SK-MEL-5 (cell line): ENCODE data around the gene POU6F1. TPM values are rescaled to one million over a fixed set of nuclear protein-coding genes. Genes with fewer than 3 reads are reported as not detected.

Experiments
- DNase-seq: peaks from one replicate; pipeline ENCODE4 v3.0.0-alpha.2; 2016; ENCODE audit warnings: low read depth, low spot score
- in situ Hi-C: cut with HindIII; loops from 2 replicates; pipeline ENCODE4 v1.10.0; 2016; ENCODE audit warnings: low sequenced_read_pairs, high pct_unique_total_duplicates, low pct_unique_long_range_greater_than_20kb
- total RNA-seq: library from RNA; depleted of rRNA; stranded (reverse); fragments of >200 nt; shearing (Covaris generic); gene quantifications from 2 replicates; pipeline ENCODE4 v1.2.3, GENCODE V29; 2014

The POU6F1 gene
- total RNA-seq, 1 experiment from 2014 or later: 3.1 TPM

DNA sequence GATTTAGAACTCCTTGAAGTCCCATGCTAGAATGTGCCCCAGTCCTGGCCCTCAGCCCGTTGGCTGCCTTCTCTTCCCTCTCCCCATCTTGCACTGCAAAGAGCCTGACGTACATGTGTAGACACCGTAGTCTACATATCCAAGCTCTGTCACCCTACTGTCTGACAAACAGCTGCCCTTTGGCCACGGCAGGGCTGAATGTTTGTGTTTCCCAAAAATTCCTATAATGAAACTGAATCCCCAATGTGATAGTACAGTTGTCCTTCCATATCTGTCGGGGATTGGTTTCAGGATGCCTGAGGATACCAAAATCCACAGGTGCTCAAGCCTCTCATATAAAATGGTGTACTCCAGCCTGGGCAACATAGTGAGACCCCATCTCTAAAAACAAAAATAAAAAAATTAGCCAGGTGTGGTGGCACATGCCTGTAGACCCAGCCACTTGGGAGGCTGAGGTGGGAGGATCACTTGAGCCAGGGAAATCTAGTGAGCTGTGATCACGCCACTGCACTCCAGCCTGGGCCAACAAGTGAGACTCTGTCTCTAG, 32.6 kb downstream of the POU6F1 start:
- no peak for DNase-seq
- in situ Hi-C loops: no loop called here

DNA sequence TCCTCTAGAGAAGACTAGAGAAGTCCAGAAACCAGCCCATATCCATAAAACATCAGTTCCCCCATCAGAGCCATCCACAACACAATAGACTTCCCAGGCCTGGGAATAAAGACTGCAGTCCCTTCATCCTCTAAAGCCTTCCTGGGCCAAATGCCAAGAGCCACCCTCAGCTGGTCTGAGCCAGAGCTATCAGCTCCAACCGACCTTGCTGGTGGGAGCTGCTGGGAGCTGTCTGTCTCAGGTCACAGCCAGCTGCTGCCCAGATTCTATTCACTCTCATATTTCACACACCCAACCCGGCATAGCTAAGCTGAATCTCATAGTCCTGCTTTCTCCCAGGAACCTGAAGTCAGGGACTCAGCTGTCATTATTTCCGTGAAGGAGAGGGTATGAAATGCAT, 34.0 kb downstream of the POU6F1 start:
- no peak for DNase-seq
- in situ Hi-C loops: no loop called here

DNA sequence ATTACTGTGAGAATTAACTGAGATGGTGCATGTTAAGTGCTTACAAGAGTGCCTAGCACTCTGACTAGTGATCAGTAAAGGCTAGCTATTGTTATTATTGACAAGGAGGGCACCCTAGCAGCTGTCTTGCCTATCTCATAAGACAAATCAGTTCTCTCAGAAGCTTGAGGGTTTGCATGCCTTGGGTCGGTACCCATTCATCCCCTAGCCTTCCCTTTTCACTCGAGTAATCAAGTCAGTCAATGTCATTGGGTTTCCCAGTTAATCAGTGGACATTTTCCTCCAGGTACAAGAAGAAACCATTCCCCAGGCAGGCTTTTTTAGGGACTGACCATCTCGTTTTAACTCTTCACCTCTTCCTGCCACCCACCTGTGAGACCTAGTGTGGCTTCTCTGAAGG, 34.5 kb downstream of the POU6F1 start:
- no peak for DNase-seq
- in situ Hi-C loops: no loop called here

DNA sequence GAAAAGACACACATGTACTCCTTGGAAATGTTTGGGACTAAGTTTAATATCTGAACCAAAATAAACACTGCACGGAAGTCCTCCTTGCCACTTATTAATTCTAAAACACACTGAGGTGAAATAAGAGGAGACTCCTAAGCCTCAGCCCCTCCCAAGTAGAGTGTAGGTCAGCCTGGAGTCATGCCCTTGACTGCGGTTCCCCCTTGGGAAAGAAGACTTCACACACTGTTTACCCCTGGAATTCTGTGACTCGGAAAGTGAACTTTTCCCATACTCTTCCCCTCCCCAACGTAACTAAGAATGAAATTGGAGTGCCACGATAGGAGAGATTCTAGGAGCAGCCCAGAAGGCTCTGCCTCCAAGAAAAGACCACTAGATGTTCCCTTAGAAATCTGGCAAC, 36.3 kb downstream of the POU6F1 start:
- in situ Hi-C loops: no loop called here
- no peak for DNase-seq

DNA sequence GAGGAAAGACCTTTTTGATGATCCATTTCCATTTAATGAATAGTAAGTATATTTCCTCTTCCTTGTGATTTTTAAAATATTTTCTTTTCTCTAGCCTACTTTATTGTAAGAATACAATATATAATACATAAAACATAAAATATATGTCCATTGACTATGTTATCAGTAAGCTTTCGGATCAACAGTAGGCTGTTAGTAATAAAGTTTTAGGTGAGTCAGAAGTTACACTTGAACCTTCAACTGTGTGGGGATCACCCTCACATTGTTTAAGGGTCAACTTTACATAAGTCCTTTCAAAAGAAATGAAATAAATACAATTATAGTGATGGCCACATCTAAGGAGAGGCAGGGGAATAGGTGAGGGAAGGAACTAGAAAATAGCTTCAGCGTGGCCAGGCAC, 40.0 kb downstream of the POU6F1 start:
- in situ Hi-C loops: no loop called here
- no peak for DNase-seq

DNA sequence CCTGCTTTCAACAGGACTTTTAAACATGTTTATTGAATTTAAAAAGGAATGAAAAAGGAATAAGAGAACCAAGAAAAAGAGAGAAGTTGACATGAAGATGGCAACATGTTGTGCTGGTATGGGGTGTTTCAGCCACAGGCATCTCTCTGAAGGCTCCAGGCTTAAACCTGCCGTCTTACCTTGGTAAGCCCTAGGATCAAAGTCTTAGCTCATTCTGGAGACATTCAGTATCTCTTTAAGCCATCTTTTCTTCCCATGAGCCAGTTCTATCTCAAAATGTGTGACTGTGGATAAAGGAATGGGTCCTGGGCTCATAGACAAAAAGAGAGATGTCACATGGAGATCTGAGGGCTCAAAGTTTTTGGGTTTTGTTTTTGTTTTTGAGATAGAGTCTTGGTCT, 43.4 kb downstream of the POU6F1 start:
- in situ Hi-C loops: no loop called here
- no peak for DNase-seq

DNA sequence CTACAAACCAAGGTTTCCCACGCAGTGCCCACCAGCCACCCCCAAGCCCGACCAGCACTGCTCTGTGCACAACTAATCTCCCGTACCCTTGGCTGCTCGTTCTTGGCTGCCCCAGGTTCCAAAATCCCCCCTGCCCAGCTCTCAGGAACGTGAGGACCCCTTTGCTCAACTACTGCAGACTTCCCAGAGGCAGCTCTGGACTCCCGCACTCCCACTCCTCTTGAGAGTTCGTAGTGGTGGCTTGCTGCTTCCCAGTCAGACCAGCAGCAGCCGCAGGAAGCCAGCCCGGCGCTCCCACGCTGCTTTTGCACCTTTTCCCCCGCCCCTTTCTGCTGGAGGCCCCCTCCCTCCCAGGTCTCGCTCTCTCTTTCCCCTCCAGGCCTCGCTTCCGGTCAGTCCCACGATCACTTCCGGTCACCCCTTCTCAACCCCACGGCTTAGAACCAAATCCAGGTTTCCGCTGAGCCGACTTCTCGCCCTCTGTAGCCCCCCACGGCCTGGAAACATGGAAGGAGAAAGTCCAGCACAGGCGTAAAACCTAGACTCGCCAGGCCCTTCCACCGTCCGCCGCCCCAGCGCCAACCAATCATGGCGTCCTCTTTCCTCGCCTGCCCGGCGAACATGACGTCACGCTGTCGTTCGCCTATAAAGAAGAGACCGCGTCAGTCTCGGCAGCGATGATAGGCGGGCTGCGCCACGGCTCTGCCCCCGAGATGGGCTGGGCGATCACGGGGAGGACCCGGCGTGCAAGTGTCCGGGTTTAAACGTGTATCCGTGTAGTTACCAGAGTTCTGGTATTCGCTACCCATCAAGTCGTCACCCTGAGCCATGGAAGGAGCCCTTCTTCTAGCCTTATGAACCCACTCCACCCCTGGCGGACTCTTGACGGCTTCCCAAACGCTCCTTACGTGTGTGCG, 45.1 kb downstream of the POU6F1 start, which contains the start of gene TFCP2:
Gene TFCP2 (minus strand): TSS at position 621 of the 917 bp plus-strand sequence. CDS start 713 bp downstream, outside the sequence.
- in situ Hi-C loops: no loop called here
- DNase-seq: peak; percentile 98

DNA sequence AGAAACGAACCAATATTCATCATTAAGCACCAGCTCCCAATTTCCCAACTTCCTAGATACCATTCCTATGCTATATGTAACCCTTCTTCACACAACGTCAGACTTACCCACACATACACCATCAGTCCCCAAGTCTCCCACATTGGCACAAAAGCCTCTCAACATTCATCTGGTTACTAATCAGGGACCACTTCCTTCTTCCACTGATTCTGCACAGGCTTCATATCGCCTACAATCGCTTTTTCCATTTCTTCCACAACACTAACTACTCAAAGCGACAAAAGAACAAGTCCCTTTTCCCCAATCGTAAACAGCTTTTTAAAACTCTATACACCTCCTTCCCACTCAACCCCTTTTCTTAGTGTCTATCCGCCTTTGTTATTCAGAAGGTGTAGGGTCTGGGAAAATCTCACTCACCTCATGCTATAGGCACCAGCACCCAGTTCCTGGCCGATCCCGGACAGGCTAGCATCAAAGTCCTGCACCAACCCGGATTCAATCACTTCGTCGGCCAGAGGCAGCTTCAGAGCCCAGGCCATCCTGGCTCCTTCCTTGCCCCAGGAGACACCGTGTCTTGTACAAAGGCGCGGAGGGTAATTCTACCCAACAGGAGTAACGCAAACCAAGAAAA, 45.9 kb downstream of the POU6F1 start:
- in situ Hi-C loops: no loop called here
- peak; percentile 9 for DNase-seq

DNA sequence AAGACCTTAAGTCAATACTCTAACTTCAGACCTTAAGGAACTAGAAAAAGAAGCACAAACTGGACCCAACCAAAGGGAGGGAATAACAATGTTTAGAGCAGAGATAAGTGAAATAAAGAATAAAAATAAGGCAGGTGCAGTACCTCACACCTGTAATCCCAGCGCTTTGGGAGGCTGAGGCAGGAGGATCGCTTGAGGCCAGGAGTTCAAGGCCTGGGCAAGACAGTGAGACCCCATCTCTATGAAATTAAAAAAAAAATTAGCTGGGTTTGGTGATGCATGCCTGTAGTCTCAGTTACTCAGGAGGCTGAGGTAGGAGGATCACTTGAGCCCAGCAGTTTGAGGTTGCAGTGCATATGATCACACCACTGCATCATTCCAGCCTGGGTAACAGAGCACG, 54.1 kb downstream of the POU6F1 start:
- in situ Hi-C loops: no loop called here
- DNase-seq: no peak

DNA sequence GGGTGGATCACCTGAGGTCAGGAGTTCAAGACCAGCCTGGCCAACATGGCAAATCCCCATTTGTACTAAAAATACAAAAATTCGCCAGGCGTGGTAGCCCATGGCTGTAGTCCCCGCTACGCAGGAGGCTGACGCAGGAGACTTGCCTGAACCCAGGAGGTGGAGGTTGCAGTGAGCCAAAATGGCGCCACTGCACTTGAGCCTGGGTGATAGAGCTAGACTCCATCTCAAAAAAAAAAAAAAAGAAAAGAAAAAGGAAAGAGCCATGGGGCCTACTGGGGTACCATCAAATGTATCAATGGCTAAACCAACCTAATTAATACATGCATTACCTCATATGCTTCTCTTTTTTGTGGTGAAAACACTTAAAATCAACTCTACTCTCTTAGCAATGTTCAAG, 55.6 kb downstream of the POU6F1 start:
- in situ Hi-C loops: no loop called here
- DNase-seq: no peak

DNA sequence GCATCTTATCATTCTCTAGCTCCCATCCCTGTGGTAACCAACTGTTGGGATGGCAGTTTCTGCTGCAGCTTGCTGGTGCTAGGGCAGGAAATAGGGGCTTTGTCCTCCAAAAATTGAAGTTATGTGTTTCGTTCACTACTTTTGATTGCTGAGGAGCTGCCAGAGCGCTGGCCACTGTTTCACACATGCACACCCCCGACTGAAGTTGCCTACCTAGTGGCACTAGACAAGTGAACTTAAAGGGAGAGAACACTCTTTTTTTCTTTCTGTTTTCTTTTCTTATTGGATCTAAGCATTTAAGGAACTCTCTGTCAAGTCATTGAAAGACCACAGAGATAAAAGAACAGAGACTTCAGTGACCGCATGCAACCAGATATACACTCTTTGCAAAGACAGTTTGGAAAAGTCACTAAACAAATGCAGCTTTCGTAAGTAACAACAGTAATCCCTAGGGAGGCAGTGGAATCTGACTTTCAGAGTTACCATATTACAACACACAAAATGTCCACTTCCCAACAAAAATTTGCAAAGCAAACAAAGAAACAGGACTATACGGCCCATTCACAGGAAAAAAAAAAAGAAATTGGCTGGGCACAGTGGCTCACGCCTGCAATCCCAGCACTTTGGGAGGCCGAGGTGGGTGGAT, 56.9 kb downstream of the POU6F1 start:
- in situ Hi-C loops: no loop called here
- DNase-seq: no peak

DNA sequence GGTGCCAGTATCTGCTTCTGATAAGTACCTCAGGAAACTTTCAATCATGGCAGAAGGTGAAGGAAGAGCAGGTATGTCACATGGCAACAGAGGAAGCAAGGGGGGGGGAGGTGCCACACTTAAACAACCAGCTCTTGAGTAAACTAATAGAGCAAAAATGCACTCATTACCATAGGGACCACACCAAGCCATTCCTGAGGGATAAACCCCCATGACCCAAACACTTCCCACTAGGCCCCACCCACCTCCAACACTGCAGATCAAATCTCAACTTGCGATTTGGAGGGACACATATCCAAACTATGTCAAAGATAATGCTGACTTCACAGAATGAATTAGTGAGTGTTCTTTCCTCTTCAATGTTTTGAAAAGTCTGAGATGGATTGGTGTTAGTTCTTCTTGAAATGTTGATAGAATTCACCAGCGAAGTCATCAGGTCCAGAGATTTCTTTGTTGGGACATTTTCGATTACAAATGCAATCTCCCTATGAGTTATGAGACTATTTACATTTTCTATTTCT, 61.6 kb downstream of the POU6F1 start:
- DNase-seq: no peak
- in situ Hi-C loops: no loop called here

DNA sequence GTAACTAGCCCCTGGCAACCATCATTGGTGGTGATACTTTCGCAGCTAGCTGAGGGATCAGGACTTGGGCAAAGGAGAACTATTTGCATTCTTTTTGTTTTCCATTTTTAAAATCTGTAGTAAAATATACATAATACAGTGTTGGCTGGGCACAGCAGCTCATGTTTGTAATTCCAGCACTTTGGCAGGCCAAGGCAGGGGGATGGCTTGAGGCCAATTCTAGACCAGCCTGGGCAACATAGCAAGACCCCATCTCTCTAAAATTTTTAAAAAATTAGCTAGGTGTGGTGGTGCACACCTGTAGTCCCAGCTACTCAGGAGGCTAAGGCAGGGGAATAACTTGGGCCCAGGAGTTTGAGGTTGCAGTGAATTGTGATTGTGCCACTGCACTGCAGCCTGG, 64.9 kb downstream of the POU6F1 start:
- DNase-seq: no peak
- in situ Hi-C loops: no loop called here

DNA sequence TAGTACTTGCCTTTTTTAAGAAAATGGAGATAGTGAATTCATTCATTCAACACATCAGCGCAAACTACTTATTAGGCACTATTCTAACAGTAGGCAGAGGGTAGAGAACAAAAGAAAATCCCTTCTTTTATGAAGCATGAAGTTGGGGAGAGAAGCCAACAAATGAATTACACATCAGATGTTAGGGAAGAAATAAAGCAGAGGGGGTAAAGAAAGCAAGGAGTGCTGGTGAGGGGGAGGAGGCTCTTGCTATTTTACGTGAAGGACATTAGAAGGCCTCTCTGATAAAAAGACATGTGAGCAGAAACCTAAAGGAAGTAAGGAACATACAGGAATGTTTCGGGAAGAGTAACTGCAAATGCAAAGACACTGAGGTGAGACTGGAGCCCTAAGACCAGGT, 67.1 kb downstream of the POU6F1 start:
- DNase-seq: no peak
- in situ Hi-C loops: no loop called here

DNA sequence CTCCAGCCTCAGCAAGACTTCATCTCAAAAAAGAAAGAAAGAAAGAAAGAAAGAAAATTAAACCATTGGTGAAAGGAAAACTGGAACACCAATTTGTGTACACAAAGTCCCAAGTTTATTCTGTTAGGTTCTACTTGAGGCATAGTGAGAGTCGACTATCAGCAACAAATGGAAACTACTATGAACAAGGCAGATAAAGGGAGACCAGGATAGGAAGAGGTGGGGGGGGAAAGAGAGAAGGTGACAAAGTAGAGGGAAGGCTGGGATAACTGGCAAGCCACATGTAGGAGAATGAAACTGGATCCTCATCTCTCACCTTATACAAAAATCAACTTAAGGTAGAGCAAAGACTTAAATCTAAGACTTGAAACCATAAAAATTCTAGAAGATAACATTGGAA, 70.6 kb downstream of the POU6F1 start:
- in situ Hi-C loops: no loop called here
- no peak for DNase-seq

DNA sequence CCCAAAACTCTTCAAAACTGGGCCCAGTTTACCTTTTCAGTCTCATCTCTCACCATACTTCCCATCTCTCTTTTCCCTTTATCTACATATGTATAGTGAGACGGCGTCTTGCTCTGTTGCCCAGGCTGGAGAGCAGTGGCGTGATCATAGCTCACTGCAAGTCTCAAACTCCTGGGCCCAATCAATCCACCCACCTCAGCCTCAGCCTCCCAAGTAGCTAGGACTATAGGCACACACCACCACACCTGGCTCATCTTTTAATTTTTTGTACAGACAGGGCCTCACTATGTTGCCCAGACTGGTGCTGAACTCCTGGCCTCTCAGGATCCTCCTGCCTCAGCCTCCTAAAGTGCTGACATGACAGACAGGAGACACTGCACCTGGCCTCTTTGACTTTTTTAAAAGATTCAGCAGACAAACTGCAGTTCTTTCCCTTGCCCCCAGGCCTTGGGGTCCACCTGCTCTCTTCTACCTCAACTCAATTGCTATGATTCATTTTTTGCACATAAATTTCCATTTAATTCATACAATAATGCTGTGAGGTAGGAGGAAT, 78.5 kb downstream of the POU6F1 start:
- in situ Hi-C loops: no loop called here

More for the DNA sequence above, 78.5 kb downstream of the POU6F1 start:
- DNase-seq: no peak
